HG02943 (cell line): ENCODE data around the gene SEC14L1.
"Not testable (repeated sequence)": the region's sequence is repeated elsewhere in the genome, so short reads cannot be mapped to it uniquely, and the experiment has no call there.

Experiments
- ATAC-seq: cut with Tn5 transposase; IDR thresholded peaks from one replicate; pipeline ENCODE4 v1.9.1; 2021; ENCODE audit warnings: mild to moderate bottlenecking, low read depth, moderate library complexity; ENCODE audit not compliant: unreplicated experiment

Gene SEC14L1

GRCh38 chr17:77140166-77140877 lies 447 bp upstream of the SEC14L1 start:
- ATAC-seq: peak; percentile 61

- ATAC-seq: no peak
These were observed 1.2 kb downstream of the SEC14L1 start for GRCh38 chr17:77141846-77142449.

GRCh38 chr17:77142689-77143088 lies 1.9 kb downstream of the SEC14L1 start:
- ATAC-seq: no peak

- ATAC-seq: no peak
These were observed 2.5 kb downstream of the SEC14L1 start for GRCh38 chr17:77143306-77143705.

- ATAC-seq: no peak
These were observed 3.5 kb downstream of the SEC14L1 start for GRCh38 chr17:77144227-77144626.

DNA sequence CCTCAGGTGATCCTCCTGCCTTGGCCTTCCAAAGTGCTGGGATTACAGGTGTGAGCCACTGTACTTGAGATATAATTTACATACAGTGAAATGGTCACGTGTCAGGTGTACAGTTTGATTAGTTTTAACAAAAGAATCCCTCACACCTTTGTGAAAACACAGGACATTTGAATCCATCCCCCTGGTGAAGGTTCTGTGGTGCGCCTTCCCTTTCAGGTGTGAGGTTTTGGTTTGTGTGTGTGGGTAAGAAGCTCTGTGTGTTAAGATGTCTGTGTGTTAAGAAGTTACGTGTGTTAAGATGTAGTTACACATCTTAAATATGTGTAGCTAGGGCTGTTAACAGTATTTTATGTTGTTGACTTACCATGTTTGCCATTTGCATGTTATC lies 4.4 kb downstream of the SEC14L1 start:
- no peak for ATAC-seq

GRCh38 chr17:77145612-77146245 lies 5.0 kb downstream of the SEC14L1 start:
- no peak for ATAC-seq

- ATAC-seq: no peak
These were observed 5.5 kb downstream of the SEC14L1 start for GRCh38 chr17:77146246-77146632.

- no peak for ATAC-seq
These were observed 6.1 kb downstream of the SEC14L1 start for GRCh38 chr17:77146882-77147281.

DNA sequence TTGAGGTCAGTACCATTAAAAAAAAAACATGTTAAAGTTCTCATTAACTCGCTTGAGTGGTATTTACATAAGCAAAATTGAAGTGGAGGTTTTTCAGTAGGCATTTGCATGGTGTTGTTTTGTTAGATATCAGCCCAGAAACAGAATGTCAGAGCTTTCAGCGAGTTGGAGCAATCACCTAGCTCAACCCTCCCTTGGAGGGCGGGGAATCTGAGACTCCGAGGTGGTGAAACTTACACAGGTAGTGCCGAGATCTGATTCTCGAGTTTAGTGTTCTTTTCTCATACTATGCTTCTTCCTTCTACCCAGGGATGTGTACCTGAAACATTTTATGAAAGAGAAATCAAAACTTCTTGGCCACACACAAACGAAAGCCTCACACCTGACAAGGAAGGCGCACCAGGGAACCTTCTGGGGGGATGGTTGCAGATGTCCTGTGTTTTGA lies 6.6 kb downstream of the SEC14L1 start:
- no peak for ATAC-seq

GRCh38 chr17:77148077-77148939 lies 7.5 kb downstream of the SEC14L1 start:
- no peak for ATAC-seq

GRCh38 chr17:77148940-77149510 lies 8.3 kb downstream of the SEC14L1 start:
- no peak for ATAC-seq

DNA sequence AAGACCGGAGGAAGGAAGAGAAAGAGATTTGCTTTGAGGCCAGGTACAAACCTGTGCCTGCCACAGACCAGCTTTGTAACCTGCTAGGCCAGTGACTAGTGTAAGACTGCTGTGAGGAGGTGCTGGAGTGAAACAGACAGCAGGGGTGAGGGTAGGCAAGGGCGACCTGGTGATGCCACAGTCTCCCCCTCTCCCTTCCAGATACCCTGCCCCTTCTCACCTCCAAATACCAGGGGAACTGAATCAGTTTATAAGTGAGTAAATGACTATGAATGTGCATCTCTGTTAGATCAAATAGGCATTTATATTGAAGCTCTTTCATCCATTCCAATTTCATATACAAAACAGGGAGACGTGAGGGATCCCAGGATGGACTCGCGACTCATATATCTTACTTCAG lies 9.4 kb downstream of the SEC14L1 start:
- ATAC-seq: no peak

DNA sequence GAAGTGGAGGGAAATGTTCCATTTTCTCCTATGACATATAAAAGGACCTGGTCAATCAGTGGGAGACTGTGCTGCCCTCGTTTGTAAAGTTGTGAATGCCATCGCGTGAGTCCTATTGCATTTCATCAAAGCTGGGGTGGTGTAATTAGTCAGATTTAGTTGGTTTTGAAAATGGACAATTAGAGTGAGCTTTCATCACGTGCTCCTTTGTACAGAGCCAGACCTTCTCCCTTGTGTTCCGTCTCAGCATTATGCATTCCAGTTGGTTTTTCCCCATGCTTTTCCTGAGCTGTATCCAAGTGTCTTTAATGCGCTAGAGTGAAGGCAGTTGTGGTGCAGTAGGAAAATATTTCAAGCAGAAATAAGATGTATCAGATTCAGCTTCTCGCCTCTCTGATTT lies 10.4 kb downstream of the SEC14L1 start:
- no peak for ATAC-seq

- not testable (repeated sequence) for ATAC-seq
These were observed 11.3 kb downstream of the SEC14L1 start for GRCh38 chr17:77152056-77152455.

- no peak for ATAC-seq
These were observed 12.7 kb downstream of the SEC14L1 start for GRCh38 chr17:77153472-77153871.

DNA sequence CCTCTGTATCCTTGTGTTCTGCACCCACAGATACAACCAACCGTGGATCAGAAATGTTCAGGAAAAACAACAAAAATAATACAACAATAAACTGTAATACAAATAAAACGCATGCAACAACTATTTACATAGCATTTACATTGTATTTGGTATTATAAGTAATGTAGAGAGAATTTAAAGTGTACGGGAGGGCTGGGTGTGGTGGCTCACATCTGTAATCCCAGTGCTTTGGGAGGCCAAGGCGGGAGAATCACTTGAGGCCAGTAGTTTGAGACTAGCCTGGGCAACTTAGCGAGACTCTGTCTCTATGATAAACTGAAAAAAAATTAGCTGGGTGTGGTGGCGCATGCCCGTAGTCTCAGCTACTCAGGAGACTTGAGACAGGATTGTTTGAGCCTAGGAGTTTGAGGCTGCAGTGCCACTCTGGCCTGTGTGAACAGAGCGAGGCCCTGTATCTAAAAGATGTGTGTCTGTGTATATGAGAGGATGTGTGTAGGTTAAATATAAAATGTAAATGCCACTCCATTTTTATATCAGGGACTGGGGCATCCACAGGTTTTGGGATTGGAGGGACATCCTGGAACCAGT lies 13.3 kb downstream of the SEC14L1 start:
- no peak for ATAC-seq

GRCh38 chr17:77155125-77155524 lies 14.4 kb downstream of the SEC14L1 start:
- ATAC-seq: no peak

GRCh38 chr17:77157766-77158165 lies 17.0 kb downstream of the SEC14L1 start:
- not testable (repeated sequence) for ATAC-seq
